HepG2 (cell line): ENCODE data around the gene RIOK2. TPM values are rescaled to one million over a fixed set of nuclear protein-coding genes. Genes with fewer than 3 reads are reported as not detected.
A peak's percentile ranks its signal among the peaks of the same experiment; 100 is the strongest.

Experiments
- ATAC-seq: fragments of 200-7000 bp; cut with Tn5 transposase; 3 replicates; pipeline ENCODE4 v1.9.1; 2020; ENCODE audit warnings: mild to moderate bottlenecking, moderate library complexity
- BruUV-seq: library from RNA; stranded (reverse); fragments of 400-500 nt; replicated peaks from 2 replicates; lab custom pipeline; 2021; lab: Mats Ljungman, UMichigan
- CTCF ChIA-PET: fragments of 300-600 bp; formaldehyde crosslinking; extraction: SDS; loops from one replicate; lab custom pipeline; 2021; ENCODE audit warnings: low total read pairs, inconsistent platforms, low intra/inter-chr PET ratio; lab: Yijun Ruan, JAX
- POLR2A ChIA-PET: fragments of 350-600 bp; sonication (Branson Sonifier 250); formaldehyde crosslinking; loops from one replicate; lab custom pipeline; 2020; ENCODE audit warnings: antibody characterized with exemption, inconsistent platforms; lab: Yijun Ruan, JAX
- DNase-seq: peaks from one replicate; pipeline ENCODE4 v3.0.0-alpha.2; 2015; ENCODE audit warnings: low spot score
- FAIRE-seq: peaks from 3 replicates; lab custom pipeline; 2011; peaks lifted over from hg19 to GRCh38; lab: Jason Lieb, UNC
- H2AFZ ChIP-seq: one replicate; pipeline ENCODE4 v1.6.1; 2011; ENCODE audit warnings: low read length, inconsistent platforms
- H3K27ac ChIP-seq: fragments of 300-600 bp; 3 replicates; pipeline ENCODE4 v1.8.0; 2011; ENCODE audit warnings: mixed run types, mild to moderate bottlenecking, mixed read lengths, low read length, inconsistent platforms; ENCODE audit not compliant: insufficient read depth; ENCODE audit errors: extremely low read length
- H3K27me3 ChIP-seq, 2 experiments: fragments of 200-600 bp in 1 of 2; 2 replicates in 1 of 2; 3 replicates in 1 of 2; pipeline versions ENCODE4 v1.6.0 to v1.8.0; 2011; ENCODE audit warnings: low read length in 2 of 2, mild to moderate bottlenecking in 2 of 2, moderate library complexity in 2 of 2, inconsistent platforms in 1 of 2; ENCODE audit not compliant: insufficient read depth in 2 of 2, control insufficient read depth in 1 of 2
- H3K36me3 ChIP-seq, 2 experiments: fragments of 200-600 bp in 1 of 2; replicated peaks in 1 of 2; 2 replicates in 1 of 2; 3 replicates in 1 of 2; pipeline versions ENCODE4 v1.5.1 to v1.8.0; 2011; ENCODE audit warnings: low read length in 2 of 2, inconsistent platforms in 1 of 2; ENCODE audit not compliant: insufficient read depth in 2 of 2, control insufficient read depth in 1 of 2
- H3K4me1 ChIP-seq: 2 replicates; pipeline ENCODE4 v1.5.1; 2012; ENCODE audit warnings: low read length, inconsistent platforms; ENCODE audit not compliant: insufficient read depth
- H3K4me2 ChIP-seq: 2 replicates; pipeline ENCODE4 v1.6.0; 2011; ENCODE audit warnings: low read depth, low read length, inconsistent platforms
- H3K4me3 ChIP-seq, 3 experiments: fragments of 200-600 bp in 1 of 3; sonication (generic), shearing (Covaris generic) in 1 of 3; replicated peaks in 1 of 3; 2 replicates each; pipeline ENCODE4 v1.5.1; 2011 to 2016; ENCODE audit warnings: low read length in 3 of 3, inconsistent platforms in 2 of 3, low read depth in 2 of 3, mild to moderate bottlenecking in 2 of 3, control low read depth in 1 of 3, mixed read lengths in 1 of 3; ENCODE audit not compliant: insufficient read depth in 1 of 3
- H3K79me2 ChIP-seq: one replicate; pipeline ENCODE4 v1.6.1; 2011; ENCODE audit warnings: low read length, inconsistent platforms; ENCODE audit not compliant: insufficient read depth
- H3K9ac ChIP-seq: 2 replicates; pipeline ENCODE4 v1.6.0; 2011; ENCODE audit warnings: mild to moderate bottlenecking, low read depth, low read length, inconsistent platforms; ENCODE audit not compliant: insufficient read depth
- H3K9me3 ChIP-seq: 2 replicates; pipeline ENCODE4 v1.5.1; 2012; ENCODE audit warnings: mild to moderate bottlenecking, low read length
- H4K20me1 ChIP-seq: 2 replicates; pipeline ENCODE4 v1.6.0; 2011; ENCODE audit warnings: inconsistent platforms, mild to moderate bottlenecking, low read length, moderate library complexity; ENCODE audit not compliant: insufficient read depth
- ASH2L ChIP-seq: fragments of 300-600, 200-600 bp; sonication (generic); IDR thresholded peaks from 2 replicates; pipeline ENCODE4 v1.7.0; 2017; ENCODE audit warnings: low read depth, mild to moderate bottlenecking, moderate library complexity, mixed read lengths, low read length; ENCODE audit not compliant: insufficient read length
- CCDC6 ChIP-seq: sonication (generic); formaldehyde crosslinking; IDR thresholded peaks from 2 replicates; pipeline ENCODE4 v1.8.1; 2022; ENCODE audit warnings: mild to moderate bottlenecking, missing genetic modification reagents, moderate library complexity
- DMAP1 ChIP-seq: IDR thresholded peaks from 2 replicates; pipeline ENCODE4 v1.6.1; 2016
- GATA4 ChIP-seq: sonication (generic); IDR thresholded peaks from 2 replicates; pipeline ENCODE4 v1.6.1; 2016; ENCODE audit warnings: antibody characterized with exemption, low read depth, borderline replicate concordance
- MIXL1 ChIP-seq: IDR thresholded peaks from 2 replicates; pipeline ENCODE4 v1.6.1; 2016
- NCOR1 ChIP-seq: fragments of 200-600 bp; sonication (generic); IDR thresholded peaks from 2 replicates; pipeline ENCODE4 v1.7.0; 2017; ENCODE audit warnings: antibody characterized with exemption, low read length, borderline replicate concordance
- SMAD1 ChIP-seq: sonication (generic); formaldehyde crosslinking; IDR thresholded peaks from 2 replicates; pipeline ENCODE4 v1.4.0; 2020; ENCODE audit warnings: missing genetic modification reagents, low read depth, mild to moderate bottlenecking, borderline replicate concordance
- SOX6 ChIP-seq, 2 experiments: fragments of 450-650 bp in 1 of 2; sonication (generic) in 1 of 2; formaldehyde crosslinking in 1 of 2; IDR thresholded peaks; 2 replicates each; pipeline versions ENCODE4 v1.4.0 to v1.6.1; 2017 to 2020; ENCODE audit warnings: antibody characterized with exemption in 1 of 2, mild to moderate bottlenecking in 1 of 2, missing genetic modification reagents in 1 of 2
- ZNF558 ChIP-seq: sonication (generic); formaldehyde crosslinking; IDR thresholded peaks from 2 replicates; pipeline ENCODE4 v1.9.0; 2022; ENCODE audit warnings: mild to moderate bottlenecking, missing genetic modification reagents, borderline replicate concordance
- ZNF614 ChIP-seq: IDR thresholded peaks from 2 replicates; pipeline ENCODE4 v1.6.1; 2018; ENCODE audit warnings: missing biosample characterization, missing genetic modification reagents, inconsistent platforms, borderline replicate concordance
- WGBS: methylation state at CpG from one replicate; pipeline ENCODE4 v1.1.6; 2017; ENCODE audit warnings: low lambda C conversion rate; 5-methylcytosine and 5-hydroxymethylcytosine counted together
- in situ Hi-C: cut with HindIII; loops from 2 replicates; pipeline ENCODE4 v1.10.0; 2017; ENCODE audit warnings: low pct_unique_long_range_greater_than_20kb; ENCODE audit not compliant: extremely low pct_ligation_motif_present
- intact Hi-C: fragments of 100-400 bp; cut with micrococcal nuclease; formaldehyde crosslinking; loops from one replicate; pipeline ENCODE4 v1.10.0; 2022; ENCODE audit not compliant: unreplicated experiment
- polyA plus RNA-seq, 8 experiments: library from polyadenylated mRNA; depleted of rRNA in 3 of 8; stranded (reverse) in 7 of 8; unstranded in 1 of 8; fragments of >200 nt; fragmentation: Illumina TruSeq in 4 of 8; extraction: Trizol in 4 of 8; gene quantifications; 2 replicates each; pipeline versions ENCODE4 v1.2.1 to v1.2.3, GENCODE V29; 2011 to 2016; ENCODE audit warnings: low read depth in 4 of 8, missing spikeins in 1 of 8, mixed read lengths in 1 of 8; ENCODE audit not compliant: insufficient read depth in 1 of 8
- total RNA-seq, 5 experiments: library from RNA; depleted of rRNA; stranded (reverse); fragments of >200 nt; fragmentation: Illumina TruSeq; extraction: Trizol; gene quantifications; 2 replicates each; pipeline ENCODE4 v1.2.3, GENCODE V29; 2016; ENCODE audit warnings: low read depth in 1 of 5
- TF ChIP-seq, protein P1 (sequence below): sonication (generic); formaldehyde crosslinking; IDR thresholded peaks from 2 replicates; pipeline ENCODE4 v1.5.0; 2020; ENCODE audit warnings: missing genetic modification reagents
- TF ChIP-seq, protein P2 (sequence below), 2 experiments: fragments of 450-650 bp in 1 of 2; sonication (generic) in 1 of 2; formaldehyde crosslinking; IDR thresholded peaks; 2 replicates each; pipeline versions ENCODE4 v1.5.0 to v1.8.0; 2020 to 2022; ENCODE audit warnings: mild to moderate bottlenecking in 1 of 2, missing genetic modification reagents in 1 of 2
- TF ChIP-seq, protein P3 (sequence below): sonication (generic); formaldehyde crosslinking; IDR thresholded peaks from 2 replicates; pipeline ENCODE4 v1.9.0; 2021; ENCODE audit warnings: missing genetic modification reagents, borderline replicate concordance
- TF ChIP-seq, protein P4 (sequence below): sonication (generic); IDR thresholded peaks from 2 replicates; pipeline ENCODE4 v1.6.1; 2016; ENCODE audit warnings: low read depth, borderline replicate concordance

The RIOK2 gene
- total and polyA plus RNA-seq, 2 of the 13 experiments (the other 11 are each of a cell fraction or from before 2014, with no cell fraction given), result 8.1 to 46.6 TPM

DNA sequence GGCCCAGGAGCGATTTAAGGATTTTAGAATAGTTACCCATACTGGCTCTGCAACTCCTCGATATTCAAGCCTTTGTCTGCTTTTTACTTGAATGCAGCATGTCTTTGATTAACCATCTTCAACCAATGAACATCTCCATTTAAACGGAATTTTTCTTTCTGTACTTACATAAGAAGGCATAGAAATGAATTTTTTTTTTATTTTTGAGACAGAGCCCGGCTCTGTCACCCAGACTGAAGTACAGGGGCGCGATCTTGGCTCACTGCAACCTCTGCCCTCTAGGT lies 825 bp upstream of the RIOK2 start (continued):
- TF ChIP-seq ZNF614 (CRISPR knock-in tag), result no peak
- TF ChIP-seq MIXL1 (CRISPR knock-in tag), result no peak
- TF ChIP-seq ASH2L, result no peak

DNA sequence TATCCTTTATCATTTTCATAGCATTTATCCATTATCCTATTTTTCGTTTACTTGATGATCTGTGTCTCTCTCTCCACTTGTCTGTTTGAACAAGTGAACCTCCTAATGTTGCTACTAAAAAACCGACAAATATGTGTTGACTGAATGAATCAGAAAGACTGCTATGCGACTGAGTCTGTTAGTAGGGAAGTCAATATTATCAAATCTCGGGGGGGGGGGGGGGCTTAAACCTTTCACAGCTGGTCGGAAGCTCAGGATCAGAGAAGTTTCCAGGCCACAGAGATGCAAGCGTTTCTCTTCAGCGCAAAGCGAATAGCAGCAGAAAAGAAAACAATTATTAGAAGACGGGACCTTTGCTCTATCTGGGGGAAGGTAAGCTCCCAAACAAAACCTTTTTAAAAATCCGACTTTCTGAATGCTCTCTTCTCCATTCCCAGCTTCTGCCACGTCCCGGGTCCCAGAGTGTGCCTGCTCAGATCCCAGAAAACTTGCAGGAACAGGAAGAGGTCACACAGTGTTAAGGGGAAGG lies 412 bp downstream of the RIOK2 start:
- in situ Hi-C loops, result no loop called here
- POLR2A ChIA-PET, result interaction anchor here (0.7 to 1.1 kb wide), 2 partner anchors 351 to 374 kb away, joined by 3 to 4 read pairs; partner anchors contain the start of gene ERAP1
- Histone ChIP-seq H3K9ac (peak overlapping the region; percentile 94), H3K36me3 (peaks cover 5 to 20% of the 10 kb centered on the region in 2 experiments; a peak in 3 of 5 replicates), H3K27me3 (no peaks in the 10 kb centered on the region; a peak in 1 of 5 replicates), H3K4me3 (peak overlapping the region; percentile 85 to 99 (median 89)), H3K4me2 (peak overlapping the region; percentile 88), H3K4me1 (peaks cover 42% of the 10 kb centered on the region), H3K79me2 (peaks cover 28% of the 10 kb centered on the region), H3K9me3 (no peaks in the 10 kb centered on the region), H2AFZ (peak overlapping the region; percentile 96), H3K27ac (peak overlapping the region; percentile 97), H4K20me1 (0 out of 2 replicates have a peak, but pooled peaks cover 7% of the 10 kb centered on the region)
- DNase-seq (peak; percentile 44), ATAC-seq (no peak), FAIRE-seq (no peak)
- 2% methylated on average over 12 of the region's 12 CpGs for WGBS
- intact Hi-C loops, result loop anchor here (2.0 to 5.0 kb wide), 2 partner anchors 375 to 1590 kb away; partner anchors contain the start of genes ERAP1 and RGMB
- BruUV-seq, result TSS peak; percentile 86
- CTCF ChIA-PET, result no interaction called here
- TF ChIP-seq ZNF558 (CRISPR knock-in tag) (0 out of 2 replicates have a peak, but pooled peaks have one; percentile 23), DMAP1 (no peak), SOX6 (IDR thresholded peaks at IDR 0.05) (no peak), SOX6 (CRISPR knock-in tag; IDR thresholded peaks at IDR 0.05) (no peak), CCDC6 (CRISPR knock-in tag) (0 out of 2 replicates have a peak, but pooled peaks have one; percentile 25), NCOR1 (peak; percentile 13; the same call in 1 of the 2 replicates), SMAD1 (CRISPR knock-in tag) (no peak), GATA4 (0 out of 2 replicates have a peak, but pooled peaks have one; percentile 43)
- TF ChIP-seq, protein P1, sequence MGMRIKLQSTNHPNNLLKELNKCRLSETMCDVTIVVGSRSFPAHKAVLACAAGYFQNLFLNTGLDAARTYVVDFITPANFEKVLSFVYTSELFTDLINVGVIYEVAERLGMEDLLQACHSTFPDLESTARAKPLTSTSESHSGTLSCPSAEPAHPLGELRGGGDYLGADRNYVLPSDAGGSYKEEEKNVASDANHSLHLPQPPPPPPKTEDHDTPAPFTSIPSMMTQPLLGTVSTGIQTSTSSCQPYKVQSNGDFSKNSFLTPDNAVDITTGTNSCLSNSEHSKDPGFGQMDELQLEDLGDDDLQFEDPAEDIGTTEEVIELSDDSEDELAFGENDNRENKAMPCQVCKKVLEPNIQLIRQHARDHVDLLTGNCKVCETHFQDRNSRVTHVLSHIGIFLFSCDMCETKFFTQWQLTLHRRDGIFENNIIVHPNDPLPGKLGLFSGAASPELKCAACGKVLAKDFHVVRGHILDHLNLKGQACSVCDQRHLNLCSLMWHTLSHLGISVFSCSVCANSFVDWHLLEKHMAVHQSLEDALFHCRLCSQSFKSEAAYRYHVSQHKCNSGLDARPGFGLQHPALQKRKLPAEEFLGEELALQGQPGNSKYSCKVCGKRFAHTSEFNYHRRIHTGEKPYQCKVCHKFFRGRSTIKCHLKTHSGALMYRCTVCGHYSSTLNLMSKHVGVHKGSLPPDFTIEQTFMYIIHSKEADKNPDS (CRISPR knock-in tag), result no peak
- TF ChIP-seq, protein P2, sequence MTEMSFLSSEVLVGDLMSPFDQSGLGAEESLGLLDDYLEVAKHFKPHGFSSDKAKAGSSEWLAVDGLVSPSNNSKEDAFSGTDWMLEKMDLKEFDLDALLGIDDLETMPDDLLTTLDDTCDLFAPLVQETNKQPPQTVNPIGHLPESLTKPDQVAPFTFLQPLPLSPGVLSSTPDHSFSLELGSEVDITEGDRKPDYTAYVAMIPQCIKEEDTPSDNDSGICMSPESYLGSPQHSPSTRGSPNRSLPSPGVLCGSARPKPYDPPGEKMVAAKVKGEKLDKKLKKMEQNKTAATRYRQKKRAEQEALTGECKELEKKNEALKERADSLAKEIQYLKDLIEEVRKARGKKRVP (CRISPR knock-in tag; IDR thresholded peaks at IDR 0.05), result 0 out of 4 replicates have a peak, but pooled peaks of 1 of the 2 experiments have one; percentile 1
- TF ChIP-seq, protein P3, sequence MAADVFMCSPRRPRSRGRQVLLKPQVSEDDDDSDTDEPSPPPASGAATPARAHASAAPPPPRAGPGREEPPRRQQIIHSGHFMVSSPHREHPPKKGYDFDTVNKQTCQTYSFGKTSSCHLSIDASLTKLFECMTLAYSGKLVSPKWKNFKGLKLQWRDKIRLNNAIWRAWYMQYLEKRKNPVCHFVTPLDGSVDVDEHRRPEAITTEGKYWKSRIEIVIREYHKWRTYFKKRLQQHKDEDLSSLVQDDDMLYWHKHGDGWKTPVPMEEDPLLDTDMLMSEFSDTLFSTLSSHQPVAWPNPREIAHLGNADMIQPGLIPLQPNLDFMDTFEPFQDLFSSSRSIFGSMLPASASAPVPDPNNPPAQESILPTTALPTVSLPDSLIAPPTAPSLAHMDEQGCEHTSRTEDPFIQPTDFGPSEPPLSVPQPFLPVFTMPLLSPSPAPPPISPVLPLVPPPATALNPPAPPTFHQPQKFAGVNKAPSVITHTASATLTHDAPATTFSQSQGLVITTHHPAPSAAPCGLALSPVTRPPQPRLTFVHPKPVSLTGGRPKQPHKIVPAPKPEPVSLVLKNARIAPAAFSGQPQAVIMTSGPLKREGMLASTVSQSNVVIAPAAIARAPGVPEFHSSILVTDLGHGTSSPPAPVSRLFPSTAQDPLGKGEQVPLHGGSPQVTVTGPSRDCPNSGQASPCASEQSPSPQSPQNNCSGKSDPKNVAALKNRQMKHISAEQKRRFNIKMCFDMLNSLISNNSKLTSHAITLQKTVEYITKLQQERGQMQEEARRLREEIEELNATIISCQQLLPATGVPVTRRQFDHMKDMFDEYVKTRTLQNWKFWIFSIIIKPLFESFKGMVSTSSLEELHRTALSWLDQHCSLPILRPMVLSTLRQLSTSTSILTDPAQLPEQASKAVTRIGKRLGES (CRISPR knock-in tag), result no peak
- TF ChIP-seq, protein P4, sequence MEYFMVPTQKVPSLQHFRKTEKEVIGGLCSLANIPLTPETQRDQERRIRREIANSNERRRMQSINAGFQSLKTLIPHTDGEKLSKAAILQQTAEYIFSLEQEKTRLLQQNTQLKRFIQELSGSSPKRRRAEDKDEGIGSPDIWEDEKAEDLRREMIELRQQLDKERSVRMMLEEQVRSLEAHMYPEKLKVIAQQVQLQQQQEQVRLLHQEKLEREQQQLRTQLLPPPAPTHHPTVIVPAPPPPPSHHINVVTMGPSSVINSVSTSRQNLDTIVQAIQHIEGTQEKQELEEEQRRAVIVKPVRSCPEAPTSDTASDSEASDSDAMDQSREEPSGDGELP, result peak; percentile 17; the same call in 1 of the 2 replicates
